Loucy (cell line): ENCODE data around the gene ZBTB42.

Source experiments
- H2AFZ ChIP-seq: fragments of 200-600 bp; sonication (generic); 2 replicates; pipeline ENCODE4 v1.6.0; 2016; ENCODE audit warnings: antibody characterized with exemption, mild to moderate bottlenecking, low read length, moderate library complexity
- H3F3A ChIP-seq: fragments of 200-600 bp; 2 replicates; pipeline ENCODE4 v1.6.0; 2016; ENCODE audit warnings: antibody characterized with exemption, low read depth, mild to moderate bottlenecking
- H3K27me3 ChIP-seq: fragments of 200-600 bp; sonication (generic); 2 replicates; pipeline ENCODE4 v1.6.1; 2014; ENCODE audit warnings: low read length, mild to moderate bottlenecking; ENCODE audit not compliant: insufficient read depth, poor library complexity, severe bottlenecking
- H3K36me3 ChIP-seq: fragments of 200-600 bp; sonication (generic); 2 replicates; pipeline ENCODE4 v1.6.1; 2016; ENCODE audit warnings: low read length; ENCODE audit not compliant: insufficient read depth
- H3K4me1 ChIP-seq: fragments of 200-600 bp; sonication (generic); 2 replicates; pipeline ENCODE4 v1.5.1; 2014; ENCODE audit warnings: low read length, mild to moderate bottlenecking; ENCODE audit not compliant: insufficient read depth, poor library complexity, severe bottlenecking
- H3K4me2 ChIP-seq: fragments of 200-600 bp; sonication (generic); 2 replicates; pipeline ENCODE4 v1.6.0; 2014; ENCODE audit warnings: antibody characterized with exemption, low read length, low read depth, mild to moderate bottlenecking; ENCODE audit not compliant: poor library complexity, severe bottlenecking
- H3K4me3 ChIP-seq: fragments of 200-600 bp; sonication (generic); 2 replicates; pipeline ENCODE4 v1.5.1; 2014; ENCODE audit warnings: low read length, mild to moderate bottlenecking, mixed read lengths; ENCODE audit not compliant: poor library complexity, severe bottlenecking
- H3K79me2 ChIP-seq: fragments of 200-600 bp; sonication (generic); 2 replicates; pipeline ENCODE4 v1.6.1; 2014; ENCODE audit warnings: low read length; ENCODE audit not compliant: insufficient read depth
- H3K9ac ChIP-seq: fragments of 200-600 bp; sonication (generic); 2 replicates; pipeline ENCODE4 v1.6.0; 2014; ENCODE audit warnings: mild to moderate bottlenecking, low read depth, low read length, moderate library complexity; ENCODE audit not compliant: poor library complexity, severe bottlenecking
- H3K9me2 ChIP-seq: fragments of 200-600 bp; sonication (generic); replicated peaks from 2 replicates; pipeline ENCODE4 v1.6.1; 2016; ENCODE audit warnings: low read depth, low read length, mixed read lengths
- H3K9me3 ChIP-seq: fragments of 200-600 bp; sonication (generic); 2 replicates; pipeline ENCODE4 v1.6.1; 2014; ENCODE audit warnings: mild to moderate bottlenecking, antibody characterized with exemption, low read length, low read depth; ENCODE audit not compliant: insufficient read depth
- H4K20me1 ChIP-seq: fragments of 200-600 bp; sonication (generic); 2 replicates; pipeline ENCODE4 v1.6.0; 2014; ENCODE audit warnings: antibody characterized with exemption, low read length, mild to moderate bottlenecking; ENCODE audit not compliant: insufficient read depth, poor library complexity, severe bottlenecking
- EZH2phosphoT487 ChIP-seq: fragments of 200-600 bp; IDR thresholded peaks from 2 replicates; pipeline ENCODE4 v1.6.1; 2018; ENCODE audit warnings: antibody characterized with exemption, mild to moderate bottlenecking, moderate library complexity, borderline replicate concordance
- TF ChIP-seq, protein P1 (sequence below): fragments of 200-600 bp; sonication (generic); conservative IDR thresholded peaks from 2 replicates; pipeline ENCODE4 v1.5.1; 2014; ENCODE audit warnings: mild to moderate bottlenecking, antibody characterized with exemption, low read length

The ZBTB42 gene

DNA sequence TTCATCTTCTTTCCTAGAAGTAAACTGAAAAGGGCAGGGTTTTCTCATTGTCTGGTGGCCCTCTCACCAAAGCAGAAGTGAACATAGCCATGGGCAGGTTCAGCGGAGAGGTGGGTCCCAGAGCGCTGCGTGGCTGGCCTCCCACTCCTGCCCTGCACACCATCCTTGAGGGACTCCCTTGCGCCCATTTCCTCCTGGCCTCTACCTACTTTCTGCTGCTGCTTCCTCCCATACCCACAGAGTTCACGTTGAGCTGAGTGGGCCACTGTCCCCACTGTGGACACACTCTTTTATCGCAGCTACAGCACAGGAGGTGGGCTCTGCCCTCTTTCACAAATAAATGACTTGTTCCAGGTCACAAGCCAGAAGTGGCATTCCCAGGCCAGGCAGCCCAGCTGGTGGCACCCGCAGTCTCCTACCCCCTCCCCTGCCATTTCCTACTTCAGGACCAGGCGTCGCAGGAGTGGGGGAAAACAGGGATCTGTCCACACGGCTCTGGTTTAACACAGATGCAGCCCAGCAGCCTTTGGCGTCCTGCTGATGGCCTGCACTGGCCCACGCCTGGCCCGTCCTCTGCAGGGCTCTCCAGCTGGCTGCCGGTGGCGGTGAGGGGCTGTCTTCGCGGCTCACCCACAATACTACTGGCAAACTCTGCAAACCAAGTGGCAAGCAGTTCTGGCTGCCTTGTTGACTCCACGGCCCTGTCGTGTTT, 43.1 kb upstream of the ZBTB42 start:
- no peaks in the 10 kb centered on the region for H3K9me3 ChIP-seq
- peaks cover 81% of the 10 kb centered on the region for H3K79me2 ChIP-seq
- peak overlapping the region; percentile 88 for H3K4me3 ChIP-seq
- TF ChIP-seq, protein P1, sequence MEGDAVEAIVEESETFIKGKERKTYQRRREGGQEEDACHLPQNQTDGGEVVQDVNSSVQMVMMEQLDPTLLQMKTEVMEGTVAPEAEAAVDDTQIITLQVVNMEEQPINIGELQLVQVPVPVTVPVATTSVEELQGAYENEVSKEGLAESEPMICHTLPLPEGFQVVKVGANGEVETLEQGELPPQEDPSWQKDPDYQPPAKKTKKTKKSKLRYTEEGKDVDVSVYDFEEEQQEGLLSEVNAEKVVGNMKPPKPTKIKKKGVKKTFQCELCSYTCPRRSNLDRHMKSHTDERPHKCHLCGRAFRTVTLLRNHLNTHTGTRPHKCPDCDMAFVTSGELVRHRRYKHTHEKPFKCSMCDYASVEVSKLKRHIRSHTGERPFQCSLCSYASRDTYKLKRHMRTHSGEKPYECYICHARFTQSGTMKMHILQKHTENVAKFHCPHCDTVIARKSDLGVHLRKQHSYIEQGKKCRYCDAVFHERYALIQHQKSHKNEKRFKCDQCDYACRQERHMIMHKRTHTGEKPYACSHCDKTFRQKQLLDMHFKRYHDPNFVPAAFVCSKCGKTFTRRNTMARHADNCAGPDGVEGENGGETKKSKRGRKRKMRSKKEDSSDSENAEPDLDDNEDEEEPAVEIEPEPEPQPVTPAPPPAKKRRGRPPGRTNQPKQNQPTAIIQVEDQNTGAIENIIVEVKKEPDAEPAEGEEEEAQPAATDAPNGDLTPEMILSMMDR, result no peak
- TF ChIP-seq EZH2phosphoT487, result no peak
- peaks cover 41% of the 10 kb centered on the region for H3K4me1 ChIP-seq
- H3K27me3 ChIP-seq, result no peaks in the 10 kb centered on the region
- no peaks in the 10 kb centered on the region for H3F3A ChIP-seq
- peak overlapping the region; percentile 95 for H3K9ac ChIP-seq
- H3K4me2 ChIP-seq, result peak overlapping the region; percentile 99
- no peaks in the 10 kb centered on the region for H3K9me2 ChIP-seq
- H4K20me1 ChIP-seq, result peaks cover 47% of the 10 kb centered on the region
- H3K36me3 ChIP-seq, result peaks cover 48% of the 10 kb centered on the region; the same call in 1 of the 2 replicates
- no peak overlapping the region for H2AFZ ChIP-seq

DNA sequence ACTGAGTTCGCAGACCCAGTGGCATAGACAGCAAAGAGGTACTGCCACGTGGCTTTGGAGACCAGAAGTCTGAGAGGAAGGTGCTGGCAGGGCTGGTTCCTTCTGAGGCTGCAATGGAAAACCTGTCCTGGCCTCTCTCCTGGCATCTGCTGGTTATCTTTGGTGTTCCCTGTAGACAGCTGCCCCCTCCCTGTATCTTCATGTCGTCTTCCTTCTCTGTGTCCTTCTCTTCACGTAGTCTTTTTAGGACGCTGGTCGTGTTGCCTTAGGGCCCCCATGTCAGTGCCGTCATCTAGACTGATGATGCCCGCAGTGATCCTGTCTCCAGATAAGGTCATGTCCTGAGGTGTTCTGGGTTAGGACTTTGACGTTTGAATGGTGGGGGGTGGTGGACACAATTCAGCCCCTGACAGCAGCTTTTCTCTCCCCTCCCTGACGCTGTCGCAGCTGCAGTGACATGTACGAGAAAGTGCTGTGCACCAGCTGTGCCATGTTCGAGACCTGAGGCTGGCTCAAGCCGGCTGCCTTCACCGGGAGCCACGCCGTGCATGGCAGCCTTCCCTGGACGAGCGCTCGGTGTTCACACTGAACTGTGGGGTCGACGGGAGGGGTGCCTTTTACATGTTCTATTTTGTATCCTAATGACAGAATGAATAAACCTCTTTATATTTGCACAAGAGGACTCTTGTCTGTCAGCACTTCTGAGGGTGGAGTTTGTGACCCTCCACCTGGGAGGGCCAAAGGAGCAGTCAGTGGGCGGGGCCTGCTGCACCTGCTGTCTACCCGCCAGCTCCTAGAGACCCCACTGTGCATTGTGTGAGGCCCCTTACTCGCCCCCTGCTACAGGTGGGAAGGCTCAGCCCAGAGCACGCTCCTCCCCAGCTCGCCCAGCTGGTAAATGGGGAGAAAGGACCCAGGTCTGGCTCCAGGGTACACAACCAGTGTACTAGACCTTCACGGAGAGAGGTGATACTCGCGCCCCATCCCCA, 41.6 kb upstream of the ZBTB42 start:
- H3K4me1 ChIP-seq, result peaks cover 37% of the 10 kb centered on the region
- H2AFZ ChIP-seq, result no peak overlapping the region
- no peak overlapping the region for H3K9ac ChIP-seq
- peaks cover 48% of the 10 kb centered on the region; the same call in 1 of the 2 replicates for H3K36me3 ChIP-seq
- H4K20me1 ChIP-seq, result peaks cover 35% of the 10 kb centered on the region
- H3K79me2 ChIP-seq, result peaks cover 73% of the 10 kb centered on the region
- no peaks in the 10 kb centered on the region for H3F3A ChIP-seq
- no peak overlapping the region for H3K4me2 ChIP-seq
- H3K9me3 ChIP-seq, result no peaks in the 10 kb centered on the region
- TF ChIP-seq, protein P1, result no peak
- TF ChIP-seq EZH2phosphoT487, result no peak
- H3K4me3 ChIP-seq, result no peak overlapping the region
- no peaks in the 10 kb centered on the region for H3K9me2 ChIP-seq
- no peaks in the 10 kb centered on the region for H3K27me3 ChIP-seq

DNA sequence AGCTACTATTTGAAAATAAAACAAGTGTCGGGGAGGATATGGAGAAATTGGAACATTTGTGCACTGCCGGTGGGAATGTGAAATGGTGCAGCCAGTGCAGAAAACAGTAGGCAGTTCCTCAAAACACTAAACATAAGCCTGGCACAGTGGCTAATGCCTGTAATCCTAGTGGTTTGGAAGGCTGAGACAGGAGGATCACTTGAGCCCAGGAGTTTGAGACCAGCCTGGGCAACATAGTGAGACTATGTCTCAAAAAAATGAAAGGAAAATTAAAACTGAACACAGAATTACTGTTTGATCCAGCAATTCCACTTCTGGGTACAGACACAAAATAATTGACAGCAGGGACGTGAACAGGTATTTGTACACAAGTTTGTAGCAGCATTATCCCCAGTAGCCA, 35.4 kb upstream of the ZBTB42 start:
- Histone ChIP-seq H2AFZ (no peak overlapping the region), H3K4me3 (peak overlapping the region; percentile 27), H3K9me3 (no peaks in the 10 kb centered on the region), H3K4me1 (peaks cover 10% of the 10 kb centered on the region), H3K27me3 (no peaks in the 10 kb centered on the region), H3K36me3 (peaks cover 10% of the 10 kb centered on the region; the same call in 1 of the 2 replicates), H3K4me2 (peak overlapping the region; percentile 54), H3K9ac (no peak overlapping the region), H3K79me2 (peaks cover 21% of the 10 kb centered on the region), H3F3A (peaks cover 3% of the 10 kb centered on the region; the same call in 1 of the 2 replicates), H3K9me2 (no peaks in the 10 kb centered on the region), H4K20me1 (no peaks in the 10 kb centered on the region)
- TF ChIP-seq EZH2phosphoT487, result no peak
- TF ChIP-seq, protein P1, result no peak
